HG03135 (cell line): ENCODE measurements around the gene TM9SF4.
"Not testable (repeated sequence)": the region's sequence is repeated elsewhere in the genome, so short reads cannot be mapped to it uniquely, and the experiment has no call there.

Experiments used
- ATAC-seq: cut with Tn5 transposase; IDR thresholded peaks from one replicate; pipeline ENCODE4 v1.9.1; 2021; ENCODE audit warnings: mild to moderate bottlenecking, moderate library complexity; ENCODE audit not compliant: unreplicated experiment

TM9SF4 gene

DNA sequence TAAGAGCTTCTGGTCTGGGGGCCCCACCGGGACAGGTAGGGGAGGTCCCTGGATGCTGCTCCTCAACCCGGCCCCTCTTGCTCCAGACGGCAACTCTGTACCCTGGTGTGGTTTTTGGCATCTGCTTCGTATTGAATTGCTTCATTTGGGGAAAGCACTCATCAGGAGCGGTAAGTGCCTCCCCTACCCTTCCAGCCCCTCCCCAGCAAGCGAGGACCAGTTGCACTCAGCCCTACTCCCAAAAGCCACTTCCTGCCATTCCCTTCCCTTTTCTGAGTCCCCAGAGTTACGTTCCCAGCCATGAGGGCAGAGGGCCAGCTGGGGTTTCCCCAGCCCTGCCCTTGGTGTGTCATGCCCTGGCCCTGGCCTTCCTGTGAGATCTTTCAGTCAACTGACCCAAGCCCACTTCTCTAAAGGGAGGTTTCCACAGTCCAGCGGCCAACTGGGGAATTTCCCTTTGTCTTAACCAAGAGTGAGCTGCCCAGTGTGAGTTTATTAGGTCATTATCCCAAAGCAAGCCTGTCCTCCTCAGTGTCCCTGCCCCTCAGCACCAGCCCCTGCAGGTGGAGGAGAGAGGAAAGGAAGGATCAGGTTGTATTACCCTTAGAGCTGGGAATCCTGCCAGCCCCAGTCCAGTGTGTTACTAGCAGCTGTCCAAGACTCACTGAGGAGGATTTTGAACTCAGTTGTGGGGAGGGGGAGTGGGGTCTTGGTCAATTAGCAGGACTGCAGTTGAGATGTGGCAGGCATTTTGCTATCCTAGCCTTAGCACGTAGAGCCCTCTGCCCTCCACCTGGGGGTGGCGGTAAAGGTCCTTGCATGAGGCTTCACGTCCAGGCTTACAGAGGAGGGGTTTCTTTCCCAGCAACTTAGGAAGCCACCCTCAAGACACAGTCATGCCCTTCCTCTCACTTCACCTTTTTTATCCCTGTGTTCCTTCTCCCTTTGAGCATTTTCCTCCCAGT is 45.8 kb downstream of the TM9SF4 start:
- no peak for ATAC-seq

- ATAC-seq, result no peak
These were observed 48.1 kb downstream of the TM9SF4 start for GRCh38 chr20:32157611-32158010.

DNA sequence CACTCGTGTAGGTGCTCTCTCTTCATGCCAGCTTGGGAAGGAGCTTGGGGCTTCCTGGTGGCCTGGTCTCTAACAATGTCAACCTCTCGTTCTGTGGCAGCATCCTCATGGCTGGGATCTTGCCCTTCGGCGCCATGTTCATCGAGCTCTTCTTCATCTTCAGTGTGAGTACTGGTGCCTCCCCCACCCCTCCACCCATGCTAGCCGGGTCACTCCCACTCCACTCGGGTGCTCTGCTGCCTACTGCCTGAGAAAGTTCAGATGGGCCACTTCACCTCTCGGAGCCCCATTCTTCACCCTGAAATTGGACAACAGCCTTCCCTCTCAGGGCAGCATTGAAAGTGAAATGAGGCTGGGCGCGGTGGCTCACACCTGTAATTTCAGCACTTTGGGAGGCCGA is 48.8 kb downstream of the TM9SF4 start:
- ATAC-seq, result no peak

GRCh38 chr20:32158943-32159660 is 49.6 kb downstream of the TM9SF4 start:
- ATAC-seq, result no peak

DNA sequence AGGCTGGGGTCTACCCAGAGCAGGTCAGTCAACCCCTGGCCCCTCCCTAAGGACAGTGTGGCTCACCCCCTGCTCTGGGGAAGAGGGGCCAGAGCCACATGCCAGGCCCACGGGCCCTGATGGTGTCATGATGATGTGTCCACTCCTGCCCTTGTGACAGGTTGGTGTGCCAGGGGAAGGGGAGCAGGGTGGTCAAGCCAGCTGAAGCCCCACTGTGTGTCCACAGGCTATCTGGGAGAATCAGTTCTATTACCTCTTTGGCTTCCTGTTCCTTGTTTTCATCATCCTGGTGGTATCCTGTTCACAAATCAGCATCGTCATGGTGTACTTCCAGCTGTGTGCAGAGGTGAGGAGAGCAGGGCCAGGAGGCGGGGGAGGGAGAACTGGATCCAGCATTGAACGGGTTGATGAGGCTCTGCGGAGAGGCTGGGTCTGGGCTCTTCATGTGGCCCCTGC is 50.3 kb downstream of the TM9SF4 start:
- ATAC-seq, result no peak

GRCh38 chr20:32160341-32160740 is 50.8 kb downstream of the TM9SF4 start:
- ATAC-seq, result no peak

DNA sequence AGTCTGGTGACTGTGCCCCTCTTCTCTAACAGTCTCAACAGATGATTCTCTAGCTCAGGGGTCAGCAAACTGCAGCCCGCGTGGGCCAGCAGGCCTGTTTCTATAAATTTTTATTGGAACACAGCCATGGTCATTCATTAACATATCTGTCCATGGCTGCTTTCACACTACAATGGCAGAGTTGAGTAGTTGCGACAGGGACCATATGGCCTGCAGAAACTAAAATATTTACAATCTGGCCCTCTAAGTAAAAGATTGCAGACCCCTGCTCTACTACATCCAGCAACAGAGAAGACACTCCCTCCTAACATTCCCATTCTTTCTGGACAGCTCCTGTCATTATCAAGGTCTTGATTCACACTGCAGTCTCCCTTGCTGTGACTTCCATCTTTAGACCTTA is 52.8 kb downstream of the TM9SF4 start:
- no peak for ATAC-seq

GRCh38 chr20:32163951-32164350 is 54.4 kb downstream of the TM9SF4 start:
- ATAC-seq, result no peak

DNA sequence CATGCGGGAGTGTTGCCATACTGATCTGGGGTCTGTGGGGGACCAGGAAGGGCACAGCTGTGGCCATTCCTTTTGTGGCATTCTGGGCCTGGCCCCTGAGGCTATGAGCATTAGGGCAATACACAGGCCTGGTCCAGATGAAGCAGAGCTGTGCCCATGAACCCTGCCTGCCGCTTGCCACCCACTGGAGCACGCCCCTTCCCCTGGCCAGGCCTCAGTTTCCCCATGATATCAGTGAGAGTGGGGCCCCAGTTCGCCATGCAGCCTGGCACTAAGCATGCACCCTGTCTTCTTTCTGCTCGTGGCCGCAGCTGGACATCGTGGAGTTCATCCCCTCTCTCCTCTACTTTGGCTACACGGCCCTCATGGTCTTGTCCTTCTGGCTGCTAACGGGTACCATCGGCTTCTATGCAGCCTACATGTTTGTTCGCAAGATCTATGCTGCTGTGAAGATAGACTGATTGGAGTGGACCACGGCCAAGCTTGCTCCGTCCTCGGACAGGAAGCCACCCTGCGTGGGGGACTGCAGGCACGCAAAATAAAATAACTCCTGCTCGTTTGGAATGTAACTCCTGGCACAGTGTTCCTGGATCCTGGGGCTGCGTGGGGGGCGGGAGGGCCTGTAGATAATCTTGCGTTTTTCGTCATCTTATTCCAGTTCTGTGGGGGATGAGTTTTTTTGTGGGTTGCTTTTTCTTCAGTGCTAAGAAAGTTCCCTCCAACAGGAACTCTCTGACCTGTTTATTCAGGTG is 55.6 kb downstream of the TM9SF4 start:
- no peak for ATAC-seq

DNA sequence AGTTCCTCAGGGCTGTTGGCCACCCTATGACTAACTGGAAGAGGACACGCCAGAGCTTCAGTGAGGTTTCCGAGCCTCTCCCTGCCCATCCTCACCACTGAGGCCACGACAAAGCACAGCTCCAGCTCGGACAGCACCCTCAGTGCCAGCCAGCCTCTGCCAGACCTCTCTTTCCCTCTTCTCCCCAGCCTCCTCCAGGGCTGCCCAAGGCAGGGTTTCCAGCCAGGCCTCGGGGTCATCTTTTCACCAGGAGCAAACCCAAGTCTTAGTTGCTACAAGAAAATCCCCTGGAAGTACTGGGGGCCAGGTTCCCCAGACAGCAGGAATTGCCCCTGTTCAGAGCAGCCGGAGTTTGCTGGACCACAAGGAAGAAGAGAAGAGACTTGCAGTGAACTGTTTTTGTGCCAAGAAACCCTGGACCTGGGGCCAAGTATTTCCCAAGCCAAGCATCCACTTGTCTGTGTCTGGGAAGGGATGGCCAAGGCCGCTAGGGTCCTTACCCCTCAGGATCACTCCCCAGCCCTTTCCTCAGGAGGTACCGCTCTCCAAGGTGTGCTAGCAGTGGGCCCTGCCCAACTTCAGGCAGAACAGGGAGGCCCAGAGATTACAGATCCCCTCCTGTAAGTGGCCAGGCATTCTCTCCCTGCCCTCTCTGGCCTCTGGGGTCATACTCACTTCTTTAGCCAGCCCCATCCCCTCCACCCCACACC is 56.5 kb downstream of the TM9SF4 start:
- no peak for ATAC-seq

DNA sequence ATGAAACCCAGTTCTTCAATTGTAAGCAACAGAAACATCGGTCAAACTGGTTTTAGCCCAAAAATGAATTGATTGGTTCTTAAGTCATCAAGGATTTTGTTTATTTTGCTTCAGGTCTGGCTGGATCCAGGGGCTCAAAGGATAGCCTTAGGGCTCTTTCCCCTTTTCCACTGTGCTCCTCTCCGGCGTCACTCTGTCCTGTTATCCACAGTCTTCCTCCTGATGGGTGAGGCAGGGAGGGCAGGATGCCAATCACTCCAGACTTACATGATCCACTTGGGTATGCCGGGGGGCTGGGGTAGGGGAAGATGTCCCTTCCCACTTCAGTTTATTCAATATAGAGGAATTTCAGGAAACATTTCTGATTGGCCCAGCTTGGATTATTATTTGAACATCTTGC is 58.0 kb downstream of the TM9SF4 start:
- no peak for ATAC-seq

DNA sequence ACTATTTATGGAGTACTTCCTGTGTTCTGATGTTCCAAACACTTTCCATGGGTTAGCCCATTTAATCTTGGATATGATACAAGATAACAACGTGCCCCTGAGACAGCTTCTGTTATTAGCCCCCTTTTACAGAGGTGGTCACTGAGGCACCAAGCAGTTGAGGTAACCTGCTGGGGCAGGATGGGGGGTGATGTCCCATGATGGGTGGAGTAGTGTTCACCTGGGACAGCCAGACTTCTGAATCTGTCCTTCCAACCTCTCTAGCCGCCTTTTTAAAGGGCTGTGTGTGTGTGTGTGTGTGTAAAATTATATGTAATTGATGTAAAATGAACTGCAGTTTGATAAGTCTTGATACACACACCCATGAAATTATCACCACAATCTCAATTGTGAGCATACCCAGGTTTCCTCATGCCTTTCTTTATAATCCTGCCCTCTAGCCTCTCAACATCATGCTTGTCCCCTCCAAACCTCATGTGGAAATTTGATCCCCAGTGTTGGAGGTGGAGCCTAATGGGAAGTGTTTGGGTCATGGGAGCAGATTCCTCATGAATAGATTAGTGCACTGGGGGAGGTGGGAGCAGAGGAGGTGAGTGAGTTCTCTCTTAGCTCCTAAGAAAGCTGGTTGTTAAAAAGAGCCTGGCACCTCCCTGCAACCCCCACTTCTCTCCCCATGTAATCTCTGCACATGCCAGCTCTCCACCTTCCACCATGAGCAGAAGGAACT is 58.8 kb downstream of the TM9SF4 start:
- no peak for ATAC-seq

- not testable (repeated sequence) for ATAC-seq
These were observed 68.2 kb downstream of the TM9SF4 start for GRCh38 chr20:32177696-32178095.

DNA sequence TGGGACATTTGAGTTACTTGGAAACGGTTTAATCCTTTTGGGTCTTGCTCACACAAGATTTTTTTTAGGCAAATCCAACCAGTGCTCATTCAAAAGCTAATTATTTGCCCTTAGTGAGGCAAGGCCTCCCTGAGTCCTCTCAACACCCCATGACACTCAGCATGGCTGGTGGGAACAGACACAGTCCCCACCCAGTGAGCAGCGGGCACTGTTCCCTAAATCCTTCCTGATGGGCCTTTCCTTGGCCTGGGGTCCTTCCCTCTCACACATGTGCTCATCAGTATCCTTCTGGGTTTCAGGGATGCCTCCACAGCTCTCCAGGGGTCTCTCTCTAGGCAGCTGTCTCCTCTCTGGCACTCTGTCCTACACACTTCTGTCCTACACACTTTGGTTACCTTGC is 70.0 kb downstream of the TM9SF4 start:
- ATAC-seq, result no peak

GRCh38 chr20:32179934-32180333 is 70.4 kb downstream of the TM9SF4 start:
- no peak for ATAC-seq

GRCh38 chr20:32181606-32182005 is 72.1 kb downstream of the TM9SF4 start:
- ATAC-seq, result no peak

- ATAC-seq, result no peak
These were observed 74.6 kb downstream of the TM9SF4 start for GRCh38 chr20:32183947-32184635.

- no peak for ATAC-seq
These were observed 75.6 kb downstream of the TM9SF4 start for GRCh38 chr20:32184961-32185603.

DNA sequence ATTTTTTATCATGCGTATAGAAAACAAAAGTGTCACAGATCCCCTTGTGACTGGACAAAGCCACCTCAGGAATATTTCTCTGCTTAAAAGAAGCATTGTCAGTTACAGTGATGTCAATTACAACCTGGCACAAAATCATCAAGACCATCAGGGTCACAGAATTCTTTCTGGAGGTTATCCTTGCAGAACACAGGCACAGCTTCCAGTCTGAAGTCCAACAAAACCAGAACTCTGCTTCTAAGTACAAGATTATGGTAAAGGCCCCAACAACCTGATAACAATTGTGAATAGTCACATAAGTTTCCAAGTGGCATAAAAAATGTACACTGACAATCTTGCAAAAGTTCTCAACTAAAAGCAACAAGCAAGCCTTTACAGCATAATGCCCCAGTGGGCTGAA is 77.0 kb downstream of the TM9SF4 start:
- ATAC-seq, result no peak
